Breast epithelium (tissue), 3 donors: ENCODE results near the gene ACACB.

ENCODE experiments used
- POLR2A ChIP-seq: fragments of 450-650 bp; IDR thresholded peaks from one replicate; pipeline ENCODE4 v1.6.1; 2016; ENCODE audit warnings: antibody characterized with exemption, mild to moderate bottlenecking, moderate library complexity
- POLR2AphosphoS5 ChIP-seq, 3 donors: sonication (generic); formaldehyde crosslinking; IDR thresholded peaks; one replicate each; pipeline ENCODE4 v1.6.1; 2017; ENCODE audit warnings: antibody characterized with exemption in 3 of 3
- TF ChIP-seq, protein P1 (sequence below), 3 donors: fragments of 450-650 bp; IDR thresholded peaks; one replicate each; pipeline ENCODE4 v1.5.1; 2016 to 2017; ENCODE audit warnings: antibody characterized with exemption in 3 of 3, mild to moderate bottlenecking in 3 of 3, moderate library complexity in 3 of 3

DNA sequence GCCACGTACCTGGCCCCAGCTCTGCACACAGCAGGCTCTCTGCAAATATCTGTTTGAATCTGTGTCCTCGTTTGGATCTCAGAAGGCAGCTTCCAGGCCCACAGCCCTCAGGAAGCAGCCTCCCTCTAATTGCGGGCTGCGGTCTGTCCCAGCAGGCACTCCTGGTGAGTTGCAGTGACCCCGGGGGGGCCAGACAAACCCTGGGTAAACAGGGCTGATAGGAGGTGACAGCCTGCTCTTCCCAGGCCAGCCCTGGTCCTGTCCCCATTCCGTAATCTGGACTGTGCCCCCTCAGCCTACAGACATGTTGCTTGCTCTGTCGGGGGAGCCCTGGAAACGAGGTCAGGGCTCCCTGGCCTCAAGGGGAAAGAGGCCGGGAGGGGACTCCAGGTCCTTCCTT lies 190.7 kb downstream of the ACACB start:
- TF ChIP-seq, protein P1, sequence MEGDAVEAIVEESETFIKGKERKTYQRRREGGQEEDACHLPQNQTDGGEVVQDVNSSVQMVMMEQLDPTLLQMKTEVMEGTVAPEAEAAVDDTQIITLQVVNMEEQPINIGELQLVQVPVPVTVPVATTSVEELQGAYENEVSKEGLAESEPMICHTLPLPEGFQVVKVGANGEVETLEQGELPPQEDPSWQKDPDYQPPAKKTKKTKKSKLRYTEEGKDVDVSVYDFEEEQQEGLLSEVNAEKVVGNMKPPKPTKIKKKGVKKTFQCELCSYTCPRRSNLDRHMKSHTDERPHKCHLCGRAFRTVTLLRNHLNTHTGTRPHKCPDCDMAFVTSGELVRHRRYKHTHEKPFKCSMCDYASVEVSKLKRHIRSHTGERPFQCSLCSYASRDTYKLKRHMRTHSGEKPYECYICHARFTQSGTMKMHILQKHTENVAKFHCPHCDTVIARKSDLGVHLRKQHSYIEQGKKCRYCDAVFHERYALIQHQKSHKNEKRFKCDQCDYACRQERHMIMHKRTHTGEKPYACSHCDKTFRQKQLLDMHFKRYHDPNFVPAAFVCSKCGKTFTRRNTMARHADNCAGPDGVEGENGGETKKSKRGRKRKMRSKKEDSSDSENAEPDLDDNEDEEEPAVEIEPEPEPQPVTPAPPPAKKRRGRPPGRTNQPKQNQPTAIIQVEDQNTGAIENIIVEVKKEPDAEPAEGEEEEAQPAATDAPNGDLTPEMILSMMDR (IDR thresholded peaks at IDR 0.05): no peak
- TF ChIP-seq POLR2AphosphoS5 (IDR thresholded peaks at IDR 0.05) (no peak), POLR2A (no peak)
